K562 (cell line): Measurements from ENCODE around the gene SAFB. TPM values are rescaled to one million over a fixed set of nuclear protein-coding genes. Genes with fewer than 3 reads are reported as not detected.

Experiments used
- ATAC-seq: fragments of 200-7000 bp; cut with Tn5 transposase; 3 replicates; pipeline ENCODE4 v1.9.1; 2020; ENCODE audit warnings: moderate library complexity
- BruUV-seq: library from RNA; stranded (reverse); fragments of 400-500 nt; replicated peaks from 2 replicates; lab custom pipeline; 2021; lab: Mats Ljungman, UMichigan
- CTCF ChIA-PET: fragments of 300-600 bp; formaldehyde crosslinking; extraction: SDS; loops from one replicate; lab custom pipeline; 2021; ENCODE audit warnings: low intra/inter-chr PET ratio; lab: Yijun Ruan, JAX
- POLR2A ChIA-PET: fragments of 300-600, 350-650 bp; sonication (Branson Sonifier 250); formaldehyde crosslinking; extraction: SDS; loops from one replicate; lab custom pipeline; 2021; ENCODE audit warnings: antibody characterized with exemption, inconsistent platforms; lab: Yijun Ruan, JAX
- DNase-seq, 4 experiments: peaks; one replicate each; pipeline versions ENCODE4 v3.0.0 to v3.0.0-alpha.2; 2011 to 2018; ENCODE audit warnings: low spot score in 3 of 4, mixed read lengths in 3 of 4; ENCODE audit errors: extremely low read depth in 1 of 4
- FAIRE-seq: peaks from 2 replicates; lab custom pipeline; 2011; peaks lifted over from hg19 to GRCh38; lab: Jason Lieb, UNC
- H2AFZ ChIP-seq: 2 replicates; pipeline ENCODE4 v1.6.0; 2011; ENCODE audit warnings: low read depth, low read length, control low read depth, inconsistent platforms
- H3K27ac ChIP-seq: fragments of 200-600 bp; 3 replicates; pipeline ENCODE4 v1.8.0; 2011; ENCODE audit warnings: low read depth, mild to moderate bottlenecking, control low read depth, inconsistent platforms, low read length, moderate library complexity, mixed read lengths; ENCODE audit errors: extremely low read depth
- H3K27me3 ChIP-seq, 2 experiments: fragments of 300-600 bp in 1 of 2; 2 replicates in 1 of 2; 3 replicates in 1 of 2; pipeline versions ENCODE4 v1.6.0 to v1.8.0; 2011; ENCODE audit warnings: inconsistent platforms in 2 of 2, low read length in 2 of 2, mild to moderate bottlenecking in 1 of 2, mixed read lengths in 1 of 2, moderate library complexity in 1 of 2; ENCODE audit not compliant: control insufficient read depth in 2 of 2, insufficient read depth in 2 of 2
- H3K36me3 ChIP-seq: fragments of 300-600 bp; 3 replicates; pipeline ENCODE4 v1.8.0; 2011; ENCODE audit warnings: mild to moderate bottlenecking, low read length, inconsistent platforms; ENCODE audit not compliant: control insufficient read depth, insufficient read depth
- H3K4me1 ChIP-seq, 2 experiments: fragments of 200-600 bp in 1 of 2; replicated peaks in 1 of 2; 2 replicates in 1 of 2; 3 replicates in 1 of 2; pipeline versions ENCODE4 v1.5.1 to v1.8.0; 2011; ENCODE audit warnings: inconsistent platforms in 2 of 2, low read length in 2 of 2, mild to moderate bottlenecking in 1 of 2, mixed read lengths in 1 of 2, moderate library complexity in 1 of 2; ENCODE audit not compliant: control insufficient read depth in 2 of 2, insufficient read depth in 2 of 2
- H3K4me2 ChIP-seq: 2 replicates; pipeline ENCODE4 v1.6.1; 2011; ENCODE audit warnings: low read length, control low read depth, inconsistent platforms, mixed read lengths; ENCODE audit not compliant: insufficient read depth
- H3K4me3 ChIP-seq: fragments of 200-600 bp; sonication (generic), shearing (Covaris generic); 2 replicates; pipeline ENCODE4 v1.5.1; 2016; ENCODE audit warnings: control low read depth, inconsistent platforms
- H3K79me2 ChIP-seq: fragments of 200-600 bp; 3 replicates; pipeline ENCODE4 v1.8.0; 2011; ENCODE audit warnings: low read length, inconsistent platforms; ENCODE audit not compliant: control insufficient read depth, insufficient read depth
- H3K9ac ChIP-seq, 2 experiments: 2 replicates each; pipeline versions ENCODE4 v1.6.0 to v1.6.1; 2011; ENCODE audit warnings: low read depth in 2 of 2, low read length in 2 of 2, control low read depth in 1 of 2, inconsistent platforms in 1 of 2, mild to moderate bottlenecking in 1 of 2, mixed read lengths in 1 of 2; ENCODE audit not compliant: insufficient read depth in 1 of 2
- H3K9me1 ChIP-seq: one replicate; pipeline ENCODE4 v1.6.0; 2011; ENCODE audit warnings: inconsistent platforms, mild to moderate bottlenecking, low read length, moderate library complexity; ENCODE audit not compliant: control insufficient read depth, insufficient read depth
- H3K9me3 ChIP-seq: replicated peaks from 2 replicates; pipeline ENCODE4 v1.5.1; 2011; ENCODE audit warnings: low read depth, low read length, inconsistent platforms; ENCODE audit not compliant: control insufficient read depth, insufficient read depth
- H4K20me1 ChIP-seq: replicated peaks from 2 replicates; pipeline ENCODE4 v1.6.1; 2011; ENCODE audit warnings: low read length, inconsistent platforms, mixed read lengths; ENCODE audit not compliant: control insufficient read depth, insufficient read depth
- BACH1 ChIP-seq: fragments of 200-800 bp; sonication (Bioruptor generic); IDR thresholded peaks from 2 replicates; pipeline ENCODE4 v1.6.1; 2016; ENCODE audit warnings: missing genetic modification characterization, missing compliant biosample characterization
- ERF ChIP-seq: fragments of 450-650 bp; formaldehyde crosslinking; IDR thresholded peaks from 2 replicates; pipeline ENCODE4 v1.4.0; 2020; ENCODE audit warnings: mild to moderate bottlenecking, mixed read lengths
- HBP1 ChIP-seq: fragments of 450-650 bp; formaldehyde crosslinking; IDR thresholded peaks from 2 replicates; pipeline ENCODE4 v1.4.0; 2022; ENCODE audit warnings: missing genetic modification characterization
- KLF13 ChIP-seq: fragments of 450-650 bp; IDR thresholded peaks from 2 replicates; pipeline ENCODE4 v1.6.1; 2016; ENCODE audit warnings: missing genetic modification characterization, low read depth, mild to moderate bottlenecking, missing compliant biosample characterization, moderate library complexity, borderline replicate concordance
- NBN ChIP-seq: fragments of 450-650 bp; IDR thresholded peaks from 2 replicates; pipeline ENCODE4 v1.6.1; 2016; ENCODE audit warnings: low read depth, mild to moderate bottlenecking
- POLR2B ChIP-seq: fragments of 450-650 bp; IDR thresholded peaks from 2 replicates; pipeline ENCODE4 v1.6.1; 2018; ENCODE audit warnings: low read depth; ENCODE audit not compliant: partially characterized antibody
- PTBP1 ChIP-seq: fragments of 200-400 bp; formaldehyde crosslinking; IDR thresholded peaks from 2 replicates; pipeline ENCODE4 v1.6.1; 2017; ENCODE audit warnings: low read depth, low read length
- RB1 ChIP-seq: fragments of 450-650 bp; IDR thresholded peaks from 2 replicates; pipeline ENCODE4 v1.6.1; 2017; ENCODE audit warnings: low read depth, mild to moderate bottlenecking
- RBBP5 ChIP-seq: fragments of 200-600 bp; sonication (generic); IDR thresholded peaks from 2 replicates; pipeline ENCODE4 v1.6.1; 2012; ENCODE audit warnings: borderline replicate concordance, mild to moderate bottlenecking, low read length, control low read depth, inconsistent platforms; ENCODE audit not compliant: insufficient read depth, poor library complexity, severe bottlenecking
- STAT5B ChIP-seq: fragments of 250-450 bp; sonication (Bioruptor Pico); IDR thresholded peaks from 2 replicates; pipeline ENCODE4 v1.8.0; 2021; ENCODE audit warnings: mild to moderate bottlenecking, inconsistent platforms
- TSC22D4 ChIP-seq: fragments of 450-650 bp; IDR thresholded peaks from 2 replicates; pipeline ENCODE4 v1.6.1; 2016; ENCODE audit warnings: missing genetic modification characterization, missing biosample characterization, control low read depth
- WHSC1 ChIP-seq: IDR thresholded peaks from one replicate; pipeline ENCODE4 v1.6.1; 2012; ENCODE audit warnings: low read length, control low read depth, inconsistent platforms
- ZNF431 ChIP-seq: sonication (generic); formaldehyde crosslinking; IDR thresholded peaks from 2 replicates; pipeline ENCODE4 v1.8.0; 2022; ENCODE audit warnings: mild to moderate bottlenecking, missing genetic modification reagents
- WGBS: fragments of 100-300 bp; shearing (Covaris generic); methylation state at CpG from one replicate; pipeline ENCODE4 v1.1.6; 2016; ENCODE audit warnings: low coverage, mixed read lengths; ENCODE audit not compliant: insufficient coverage; ENCODE audit errors: missing lambda C conversion rate; 5-methylcytosine and 5-hydroxymethylcytosine counted together
- in situ Hi-C: fragments of 300-500 bp; cut with MboI; formaldehyde crosslinking; loops from 4 replicates; pipeline ENCODE4 v1.15.0; 2018; ENCODE audit warnings: inconsistent platforms, mixed read lengths
- intact Hi-C: fragments of 100-400 bp; cut with micrococcal nuclease; formaldehyde crosslinking; loops from 2 replicates; pipeline ENCODE4 v1.14.2; 2022
- polyA plus RNA-seq, 8 experiments: library from polyadenylated mRNA; depleted of rRNA in 4 of 8; stranded (reverse) in 5 of 8; unstranded in 3 of 8; fragments of >200 nt; fragmentation: Nextera tagmentation in 2 of 8; fragmentation: Illumina TruSeq in 1 of 8; extraction: Ambion mirVana in 2 of 8; extraction: Trizol in 1 of 8; gene quantifications; 2 replicates each; pipeline versions ENCODE4 v1.2.1 to v1.2.3, GENCODE V29; 2011 to 2014; ENCODE audit warnings: inconsistent platforms in 1 of 8, missing spikeins in 1 of 8
- total RNA-seq, 7 experiments: library from RNA; depleted of rRNA in 6 of 7; stranded (reverse); fragments of >200 nt in 6 of 7; fragmentation: Illumina TruSeq in 2 of 7; extraction: Trizol in 2 of 7; gene quantifications; 2 replicates each; pipeline versions ENCODE4 v1.2.1 to v1.2.3, GENCODE V29; 2011 to 2021; ENCODE audit warnings: low replicate concordance in 1 of 7
- TF ChIP-seq, protein P1 (sequence below), 2 experiments: fragments of 450-650 bp in 1 of 2; sonication (generic) in 1 of 2; formaldehyde crosslinking in 1 of 2; IDR thresholded peaks in 1 of 2; conservative IDR thresholded peaks in 1 of 2; 2 replicates each; pipeline versions ENCODE4 v1.6.1 to v1.8.1; 2016 to 2023; ENCODE audit warnings: mild to moderate bottlenecking in 2 of 2, moderate library complexity in 2 of 2, inconsistent platforms in 1 of 2, missing genetic modification reagents in 1 of 2
- TF ChIP-seq, protein P2 (sequence below): sonication (generic); formaldehyde crosslinking; IDR thresholded peaks from 2 replicates; pipeline ENCODE4 v1.8.0; 2022; ENCODE audit warnings: missing genetic modification reagents, mild to moderate bottlenecking, borderline replicate concordance

Gene SAFB
- total and polyA plus RNA-seq, 9 of the 15 experiments (the other 6 are each of a cell fraction or from before 2014, with no cell fraction given) = 1.1 to 151 (median 83.1) TPM

DNA sequence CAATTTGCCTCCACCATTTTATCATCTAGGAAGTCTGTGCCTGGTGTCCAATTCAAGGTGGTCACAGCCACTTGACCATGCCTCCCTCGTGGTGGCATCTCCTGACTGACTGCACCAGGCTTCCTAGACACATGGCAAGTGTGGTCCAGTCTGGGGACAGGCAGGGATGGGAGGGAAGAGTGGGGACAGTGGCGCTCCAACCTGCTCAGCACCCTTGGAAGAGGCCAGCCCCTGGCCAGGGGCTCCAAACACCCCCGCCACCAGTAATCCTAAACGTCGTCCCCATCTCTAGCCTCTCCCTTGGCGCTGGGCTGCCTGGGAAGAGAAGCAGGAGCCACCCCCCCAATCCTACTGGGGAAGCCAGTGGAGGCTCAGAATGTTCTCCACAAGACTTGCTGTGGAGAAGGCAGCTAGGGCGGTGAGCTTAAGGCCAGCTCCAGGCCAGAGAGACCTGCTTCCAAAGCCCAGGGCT lies 69.9 kb downstream of the SAFB start:
- 63% methylated on average over 7 of the region's 7 CpGs for whole genome bisulfite sequencing
- Histone ChIP-seq H3K79me2 (peaks cover 70% of the 10 kb centered on the region), H3K9me3 (no peaks in the 10 kb centered on the region), H3K9me1 (peaks cover 17% of the 10 kb centered on the region), H4K20me1 (peaks cover 57% of the 10 kb centered on the region), H3K4me3 (peak overlapping the region; percentile 100), H2AFZ (no peak overlapping the region), H3K27ac (peak overlapping the region; percentile 96; the same call in 2 of the 3 replicates), H3K9ac (peak overlapping the region; percentile 94 to 98; a peak in 3 of 4 replicates), H3K4me2 (peak overlapping the region; percentile 93), H3K4me1 (peaks cover 14 to 73% of the 10 kb centered on the region in 2 experiments), H3K36me3 (peaks cover 75% of the 10 kb centered on the region), H3K27me3 (no peaks in the 10 kb centered on the region)
- ChIA-PET CTCF (no interaction called here), POLR2A (interaction anchor here (0.6 to 2.4 kb wide), 4 partner anchors 15 to 26 kb away, joined by 3 to 9 read pairs (median 4); no protein-coding TSS in a partner anchor)
- FAIRE-seq = no peak
- BruUV-seq = no TSS peak
- in situ Hi-C loops = no loop called here
- ATAC-seq = peak; percentile 0
- peak in 1 of 4 experiments; percentile 40 for DNase-seq
- intact Hi-C loops = loop anchor here (1.0 kb wide), 1 partner anchor 26 kb away; no protein-coding TSS in a partner anchor
- TF ChIP-seq RB1 (no peak), HBP1 (CRISPR knock-in tag) (no peak), STAT5B (CRISPR knock-in tag) (no peak), TSC22D4 (tag) (no peak), POLR2B (no peak), ERF (no peak), RBBP5 (no peak), KLF13 (tag) (no peak), BACH1 (tag) (no peak), NBN (no peak), WHSC1 (no peak), PTBP1 (peak; percentile 77; the same call in 1 of the 2 replicates), ZNF431 (peak; percentile 25; the same call in 1 of the 2 replicates)
- TF ChIP-seq, protein P1, sequence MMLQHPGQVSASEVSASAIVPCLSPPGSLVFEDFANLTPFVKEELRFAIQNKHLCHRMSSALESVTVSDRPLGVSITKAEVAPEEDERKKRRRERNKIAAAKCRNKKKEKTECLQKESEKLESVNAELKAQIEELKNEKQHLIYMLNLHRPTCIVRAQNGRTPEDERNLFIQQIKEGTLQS (IDR thresholded peaks at IDR 0.05) = no peak
- TF ChIP-seq, protein P1 (CRISPR knock-in tag; conservative IDR thresholded peaks at IDR 0.05) = no peak
- TF ChIP-seq, protein P2, sequence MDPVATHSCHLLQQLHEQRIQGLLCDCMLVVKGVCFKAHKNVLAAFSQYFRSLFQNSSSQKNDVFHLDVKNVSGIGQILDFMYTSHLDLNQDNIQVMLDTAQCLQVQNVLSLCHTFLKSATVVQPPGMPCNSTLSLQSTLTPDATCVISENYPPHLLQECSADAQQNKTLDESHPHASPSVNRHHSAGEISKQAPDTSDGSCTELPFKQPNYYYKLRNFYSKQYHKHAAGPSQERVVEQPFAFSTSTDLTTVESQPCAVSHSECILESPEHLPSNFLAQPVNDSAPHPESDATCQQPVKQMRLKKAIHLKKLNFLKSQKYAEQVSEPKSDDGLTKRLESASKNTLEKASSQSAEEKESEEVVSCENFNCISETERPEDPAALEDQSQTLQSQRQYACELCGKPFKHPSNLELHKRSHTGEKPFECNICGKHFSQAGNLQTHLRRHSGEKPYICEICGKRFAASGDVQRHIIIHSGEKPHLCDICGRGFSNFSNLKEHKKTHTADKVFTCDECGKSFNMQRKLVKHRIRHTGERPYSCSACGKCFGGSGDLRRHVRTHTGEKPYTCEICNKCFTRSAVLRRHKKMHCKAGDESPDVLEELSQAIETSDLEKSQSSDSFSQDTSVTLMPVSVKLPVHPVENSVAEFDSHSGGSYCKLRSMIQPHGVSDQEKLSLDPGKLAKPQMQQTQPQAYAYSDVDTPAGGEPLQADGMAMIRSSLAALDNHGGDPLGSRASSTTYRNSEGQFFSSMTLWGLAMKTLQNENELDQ = no peak
